C4-2B (cell line): ENCODE measurements around the gene ATP5F1C.
A peak's percentile ranks its signal among the peaks of the same experiment; 100 is the strongest.
"Not testable (repeated sequence)": the region's sequence is repeated elsewhere in the genome, so short reads cannot be mapped to it uniquely, and the experiment has no call there.

Source experiments
- H3K27ac ChIP-seq: fragments of 450-650 bp; 2 replicates; pipeline ENCODE4 v1.5.1; 2017
- CTCF ChIP-seq: fragments of 450-650 bp; conservative IDR thresholded peaks from 2 replicates; pipeline ENCODE4 v1.5.1; 2017; ENCODE audit warnings: mild to moderate bottlenecking
- ZFX ChIP-seq: fragments of 450-650 bp; IDR thresholded peaks from 2 replicates; pipeline ENCODE4 v1.6.1; 2017

The ATP5F1C gene

GRCh38 chr10:7756360-7756992 is 31.5 kb upstream of the ATP5F1C start:
- peak; percentile 90 for TF ChIP-seq CTCF
- TF ChIP-seq ZFX, result no peak
- no peak overlapping the region for H3K27ac ChIP-seq

- TF ChIP-seq CTCF, result no peak
- no peak for TF ChIP-seq ZFX
Measured at GRCh38 chr10:7763929-7764328, 24.0 kb upstream of the ATP5F1C start.

GRCh38 chr10:7766241-7766640 is 21.7 kb upstream of the ATP5F1C start:
- TF ChIP-seq CTCF (no peak), ZFX (no peak)
- H3K27ac ChIP-seq, result no peak overlapping the region

More at GRCh38 chr10:7763929-7764328, 24.0 kb upstream of the ATP5F1C start:
- no peak overlapping the region for H3K27ac ChIP-seq

- TF ChIP-seq CTCF, result no peak
- no peak for TF ChIP-seq ZFX
- no peak overlapping the region for H3K27ac ChIP-seq
Measured at GRCh38 chr10:7767209-7767608, 20.8 kb upstream of the ATP5F1C start.

- no peak overlapping the region for H3K27ac ChIP-seq
- TF ChIP-seq CTCF (no peak), ZFX (no peak)
Measured at GRCh38 chr10:7768417-7768816, 19.6 kb upstream of the ATP5F1C start.

- TF ChIP-seq CTCF (no peak), ZFX (no peak)
- no peak overlapping the region for H3K27ac ChIP-seq
Measured at GRCh38 chr10:7773845-7774801, 13.9 kb upstream of the ATP5F1C start.

GRCh38 chr10:7776777-7777176 is 11.2 kb upstream of the ATP5F1C start:
- TF ChIP-seq ZFX (no peak), CTCF (no peak)
- H3K27ac ChIP-seq, result no peak overlapping the region

GRCh38 chr10:7782194-7782593 is 5.8 kb upstream of the ATP5F1C start:
- H3K27ac ChIP-seq, result not testable (repeated sequence)
